ENCODE results near the gene TRPM3.

GRCh38 chr9:70502690-70503089, 618.7 kb downstream of the TRPM3 start:
- TF ChIP-seq, protein P1, sequence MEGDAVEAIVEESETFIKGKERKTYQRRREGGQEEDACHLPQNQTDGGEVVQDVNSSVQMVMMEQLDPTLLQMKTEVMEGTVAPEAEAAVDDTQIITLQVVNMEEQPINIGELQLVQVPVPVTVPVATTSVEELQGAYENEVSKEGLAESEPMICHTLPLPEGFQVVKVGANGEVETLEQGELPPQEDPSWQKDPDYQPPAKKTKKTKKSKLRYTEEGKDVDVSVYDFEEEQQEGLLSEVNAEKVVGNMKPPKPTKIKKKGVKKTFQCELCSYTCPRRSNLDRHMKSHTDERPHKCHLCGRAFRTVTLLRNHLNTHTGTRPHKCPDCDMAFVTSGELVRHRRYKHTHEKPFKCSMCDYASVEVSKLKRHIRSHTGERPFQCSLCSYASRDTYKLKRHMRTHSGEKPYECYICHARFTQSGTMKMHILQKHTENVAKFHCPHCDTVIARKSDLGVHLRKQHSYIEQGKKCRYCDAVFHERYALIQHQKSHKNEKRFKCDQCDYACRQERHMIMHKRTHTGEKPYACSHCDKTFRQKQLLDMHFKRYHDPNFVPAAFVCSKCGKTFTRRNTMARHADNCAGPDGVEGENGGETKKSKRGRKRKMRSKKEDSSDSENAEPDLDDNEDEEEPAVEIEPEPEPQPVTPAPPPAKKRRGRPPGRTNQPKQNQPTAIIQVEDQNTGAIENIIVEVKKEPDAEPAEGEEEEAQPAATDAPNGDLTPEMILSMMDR (IDR thresholded peaks at IDR 0.05) = no peak
- TF ChIP-seq POLR2A (IDR thresholded peaks at IDR 0.05) = no peak

All from adrenal gland (tissue), 5 donors.